ENCODE results near the gene TMPRSS7.
"Not testable (repeated sequence)": the region's sequence is repeated elsewhere in the genome, so short reads cannot be mapped to it uniquely, and the experiment has no call there.

The TMPRSS7 gene

DNA sequence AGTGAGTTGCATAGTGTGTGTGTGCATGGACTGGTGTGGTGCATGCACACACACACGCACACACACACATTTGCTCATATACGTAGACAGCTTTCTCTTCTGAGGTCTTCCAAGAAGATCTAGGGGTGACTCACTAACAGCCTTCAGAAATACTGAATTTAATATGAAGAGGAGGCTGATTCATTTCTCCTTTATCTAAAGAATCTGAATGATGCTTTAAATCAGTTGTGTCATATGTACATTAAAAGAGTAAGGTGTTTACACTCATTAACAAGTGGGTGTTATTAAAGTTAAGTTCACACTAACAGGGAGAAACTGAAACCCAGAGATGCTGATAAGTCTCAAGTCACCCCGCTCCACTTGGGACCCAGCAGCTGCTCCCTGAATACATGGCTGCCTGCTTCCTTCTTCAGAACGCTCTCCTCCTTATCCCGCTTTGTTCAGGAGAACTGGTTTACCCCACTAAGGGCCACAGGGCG lies 22.0 kb downstream of the TMPRSS7 start:
- in situ Hi-C loops (cut with MboI; ENCODE audit: low sequenced_read_pairs) = no loop called here

DNA sequence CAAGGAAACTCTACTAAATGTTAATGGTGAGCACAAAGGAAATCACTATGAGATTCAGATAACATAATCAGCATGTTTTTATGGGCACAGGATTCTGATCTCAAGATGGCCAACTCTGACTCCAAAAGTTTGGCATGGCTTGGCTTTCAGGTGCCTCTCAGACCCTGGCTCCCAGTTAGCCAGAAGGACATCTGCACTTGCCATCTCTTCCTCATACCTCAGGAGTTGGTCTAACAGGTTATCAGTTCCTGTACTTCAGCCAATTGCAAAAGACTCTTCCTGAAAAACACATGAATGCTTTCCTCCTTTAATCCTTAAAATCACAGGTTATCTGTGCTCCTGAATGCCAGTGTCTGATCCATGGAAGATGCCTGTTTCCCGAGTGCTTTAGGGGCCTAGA lies 25.0 kb downstream of the TMPRSS7 start:
- in situ Hi-C loops (cut with MboI; ENCODE audit: low sequenced_read_pairs) = no loop called here

DNA sequence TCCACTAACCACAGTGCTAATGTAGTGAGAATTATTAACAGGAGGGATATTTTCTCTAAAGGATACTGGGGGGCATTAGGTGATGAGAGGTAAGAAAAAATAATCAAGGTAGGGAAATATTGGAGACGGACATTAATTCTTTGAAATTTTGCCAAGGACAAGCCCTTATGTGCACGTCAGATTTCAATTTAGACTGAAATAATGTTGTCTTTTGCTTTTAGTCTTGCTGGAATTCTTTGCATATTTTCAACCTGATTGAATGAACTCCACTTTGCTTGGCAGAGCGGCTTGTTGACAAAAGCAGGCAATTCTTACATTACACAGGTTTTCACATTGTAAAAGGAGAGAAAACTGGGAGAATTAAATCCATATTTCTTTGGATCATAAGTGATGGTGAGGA lies 26.6 kb downstream of the TMPRSS7 start:
- in situ Hi-C loops (cut with MboI; ENCODE audit: low sequenced_read_pairs) = no loop called here

DNA sequence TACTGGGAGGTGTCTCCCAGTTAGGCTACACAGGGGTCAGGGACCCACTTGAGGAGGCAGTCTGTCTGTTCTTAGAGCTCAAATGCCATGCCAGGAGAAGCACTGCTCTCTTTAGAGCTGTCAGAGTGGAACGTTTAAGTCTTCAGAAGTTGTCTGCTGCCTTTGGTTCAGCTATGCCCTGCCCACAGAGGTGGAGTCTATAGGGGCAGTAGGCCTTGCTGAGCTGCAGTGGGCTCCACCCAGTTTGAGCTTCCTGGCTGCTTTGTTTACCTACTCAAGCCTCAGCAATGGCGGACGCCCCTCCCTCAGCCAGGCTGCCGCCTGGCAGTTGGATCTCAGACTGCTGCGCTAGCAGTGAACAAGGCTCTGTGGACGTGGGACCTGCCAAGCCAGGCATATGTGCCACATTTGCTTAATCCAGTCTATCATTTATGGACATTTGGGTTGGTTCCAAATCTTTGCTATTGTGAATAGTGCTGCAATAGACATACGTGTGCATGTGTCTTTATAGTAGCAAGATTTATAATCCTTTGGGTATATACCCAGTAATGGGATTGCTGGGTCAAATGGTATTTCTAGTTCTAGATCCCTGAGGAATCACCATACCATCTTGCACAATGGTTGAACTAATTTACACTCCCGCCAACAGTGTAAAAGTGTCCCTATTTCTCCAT lies 38.0 kb downstream of the TMPRSS7 start:
- in situ Hi-C loops (cut with MboI; ENCODE audit: low sequenced_read_pairs) = not testable (repeated sequence)

DNA sequence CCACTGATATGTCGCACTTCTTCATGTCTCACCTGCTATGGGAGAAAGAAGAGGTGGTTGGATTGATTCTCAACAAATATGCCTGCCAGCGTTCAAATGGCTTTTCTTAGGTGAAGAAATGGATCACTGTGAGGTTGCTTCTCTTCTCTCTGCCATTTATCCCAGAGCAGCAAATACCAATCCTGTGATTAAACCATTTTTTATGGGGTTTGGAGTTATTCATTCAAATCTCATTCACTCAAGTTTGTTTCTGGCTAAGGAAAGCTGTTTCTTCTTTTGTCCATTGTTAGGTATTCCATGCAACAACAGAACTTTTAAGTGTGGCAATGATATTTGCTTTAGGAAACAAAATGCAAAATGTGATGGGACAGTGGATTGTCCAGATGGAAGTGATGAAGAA lies 39.5 kb downstream of the TMPRSS7 start:
- in situ Hi-C loops (cut with MboI; ENCODE audit: low sequenced_read_pairs) = no loop called here

DNA sequence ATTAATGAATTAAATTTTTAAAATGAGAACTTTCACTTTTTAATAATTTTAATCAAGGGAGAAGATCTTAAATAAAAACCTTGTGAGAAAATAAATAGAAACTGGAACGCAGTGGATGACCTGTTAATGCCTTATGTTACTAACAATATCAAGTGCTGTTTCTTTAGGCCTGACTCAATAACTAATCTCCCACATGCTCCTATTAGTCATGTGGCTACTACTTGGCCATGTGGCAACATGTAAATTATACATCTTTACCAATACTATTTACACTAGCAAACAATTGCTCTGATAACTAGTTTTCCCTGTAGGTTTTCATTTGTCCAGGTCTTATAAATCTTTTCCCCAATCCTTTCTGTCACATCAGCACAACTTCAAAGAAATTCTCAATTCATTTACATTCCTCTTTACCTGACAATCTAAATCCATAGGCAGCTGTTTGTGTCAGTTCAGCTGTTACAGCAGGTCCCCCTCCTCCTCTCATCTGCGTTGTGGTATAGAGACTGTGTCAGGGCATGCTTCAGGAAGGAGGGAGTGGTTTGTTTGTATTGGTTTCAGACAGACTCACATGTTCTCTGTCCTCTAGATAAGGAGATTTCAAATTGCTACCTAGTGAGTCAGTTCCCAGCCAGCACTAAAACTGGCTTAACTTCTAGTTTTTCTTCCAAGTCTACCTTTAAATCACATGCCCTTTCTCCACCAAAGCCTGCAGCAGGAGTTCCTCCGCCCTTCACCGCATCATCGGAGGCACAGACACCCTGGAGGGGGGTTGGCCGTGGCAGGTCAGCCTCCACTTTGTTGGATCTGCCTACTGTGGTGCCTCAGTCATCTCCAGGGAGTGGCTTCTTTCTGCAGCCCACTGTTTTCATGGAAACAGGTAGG lies 40.3 kb downstream of the TMPRSS7 start:
- in situ Hi-C loops (cut with MboI; ENCODE audit: low sequenced_read_pairs) = no loop called here

DNA sequence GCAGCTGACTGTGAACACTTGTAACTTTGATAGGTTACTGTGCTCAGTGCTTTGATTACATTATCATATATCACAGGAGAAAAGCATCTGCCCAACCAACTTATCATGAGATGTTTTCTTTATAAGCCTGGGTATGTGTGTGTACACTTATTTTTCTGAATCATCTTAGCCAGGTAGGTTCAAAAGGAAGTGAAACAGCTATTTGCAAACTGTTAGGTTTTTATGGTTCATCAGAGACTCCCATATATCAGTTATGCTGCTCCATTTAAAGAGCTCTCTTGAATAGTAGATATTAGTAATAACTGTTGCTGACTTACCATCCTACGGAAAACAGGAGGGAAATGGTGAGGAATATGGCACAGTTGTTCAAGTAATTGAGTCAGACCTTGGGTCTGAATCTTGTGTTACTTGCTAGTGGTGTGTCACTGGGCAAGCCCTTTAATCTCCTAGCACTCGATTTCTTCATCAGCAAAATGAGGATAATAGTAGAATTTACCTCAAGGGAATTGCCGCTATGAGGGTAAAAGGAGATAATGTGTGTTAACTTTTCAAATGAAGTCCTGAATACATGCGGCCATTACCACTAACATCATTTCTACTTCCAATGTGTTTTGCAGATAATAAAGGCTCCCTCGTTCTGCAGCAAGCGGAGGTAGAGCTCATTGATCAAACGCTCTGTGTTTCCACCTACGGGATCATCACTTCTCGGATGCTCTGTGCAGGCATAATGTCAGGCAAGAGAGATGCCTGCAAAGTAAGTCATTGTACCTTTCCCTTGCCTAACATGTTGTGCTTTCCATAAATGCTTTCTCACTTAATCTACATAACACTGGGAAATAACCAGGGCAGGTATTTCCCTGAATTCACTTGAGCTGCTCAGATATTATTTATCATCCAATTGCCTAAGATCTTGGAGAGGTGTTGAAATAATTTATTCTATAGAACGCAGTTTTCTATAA lies 43.9 kb downstream of the TMPRSS7 start:
- in situ Hi-C loops (cut with MboI; ENCODE audit: low sequenced_read_pairs) = no loop called here

DNA sequence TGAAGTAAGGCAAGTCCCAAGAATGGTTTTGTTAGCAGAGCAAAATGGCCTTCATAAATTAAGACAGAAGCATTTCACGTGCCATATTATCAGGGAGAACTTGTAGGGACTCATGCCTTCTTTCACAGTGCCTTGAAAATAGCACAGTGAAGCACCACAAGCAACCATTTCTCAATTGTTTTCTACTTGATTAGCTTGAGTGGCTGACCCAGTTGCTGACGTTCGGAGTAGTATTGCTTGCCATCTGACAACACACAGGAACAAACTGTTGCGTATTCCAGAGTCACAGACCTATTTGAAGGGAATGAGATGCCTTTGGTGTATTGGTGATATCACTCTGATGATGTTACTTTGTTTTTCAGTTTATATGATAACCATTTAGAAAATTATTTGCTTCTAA lies 48.7 kb downstream of the TMPRSS7 start:
- in situ Hi-C loops (cut with MboI; ENCODE audit: low sequenced_read_pairs) = no loop called here

DNA sequence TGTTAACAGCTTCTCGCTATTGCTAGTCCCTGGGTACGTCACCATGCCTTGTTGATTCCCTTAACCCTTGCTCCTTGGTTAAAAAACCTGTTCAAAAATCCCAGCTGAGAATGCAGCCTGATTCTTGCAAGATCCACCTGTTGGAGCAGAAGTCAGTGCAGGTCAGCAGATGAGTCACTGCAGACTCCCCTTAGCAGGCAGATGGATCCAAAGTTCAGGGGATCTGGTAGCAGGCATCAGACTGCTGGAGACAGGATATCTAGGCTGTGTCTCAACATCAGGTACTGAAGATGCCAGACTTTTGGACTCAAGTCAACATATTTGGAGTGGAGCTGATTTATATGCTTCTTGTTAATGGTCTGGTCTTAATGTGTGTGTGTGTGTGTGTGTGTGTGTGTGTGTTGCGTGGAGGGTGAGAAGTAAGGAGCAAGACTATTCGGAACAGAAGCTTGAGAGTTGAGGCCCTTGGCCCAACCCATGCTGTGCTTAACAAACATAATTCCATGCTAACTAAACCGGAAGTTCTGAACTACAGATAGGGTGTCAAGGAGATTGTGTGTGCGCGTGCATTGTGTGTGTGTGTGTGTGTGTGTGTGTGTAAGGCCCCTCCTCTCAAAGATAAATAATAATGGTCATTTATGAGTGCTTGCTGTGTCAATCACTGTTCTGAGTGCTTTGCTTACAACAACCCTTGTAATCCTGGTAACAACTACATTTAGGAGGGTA lies 50.6 kb downstream of the TMPRSS7 start:
- in situ Hi-C loops (cut with MboI; ENCODE audit: low sequenced_read_pairs) = no loop called here

DNA sequence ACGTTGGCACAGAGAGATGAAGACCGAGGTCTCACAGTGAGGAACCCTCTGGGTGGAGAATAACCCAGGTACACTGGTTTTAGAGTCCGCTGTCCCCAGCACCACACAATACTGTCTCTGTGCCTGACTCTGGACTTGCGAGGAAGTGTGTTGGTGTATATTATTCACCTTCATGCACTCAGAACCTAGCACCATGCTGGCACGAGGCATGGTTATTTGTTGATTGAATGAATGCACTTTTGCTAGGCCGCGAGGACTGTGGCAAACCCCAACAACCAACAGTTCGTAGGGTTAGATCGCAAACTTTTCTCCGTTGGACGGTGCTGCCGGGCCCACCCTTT lies 51.2 kb downstream of the TMPRSS7 start:
- in situ Hi-C loops (cut with MboI; ENCODE audit: low sequenced_read_pairs) = no loop called here

DNA sequence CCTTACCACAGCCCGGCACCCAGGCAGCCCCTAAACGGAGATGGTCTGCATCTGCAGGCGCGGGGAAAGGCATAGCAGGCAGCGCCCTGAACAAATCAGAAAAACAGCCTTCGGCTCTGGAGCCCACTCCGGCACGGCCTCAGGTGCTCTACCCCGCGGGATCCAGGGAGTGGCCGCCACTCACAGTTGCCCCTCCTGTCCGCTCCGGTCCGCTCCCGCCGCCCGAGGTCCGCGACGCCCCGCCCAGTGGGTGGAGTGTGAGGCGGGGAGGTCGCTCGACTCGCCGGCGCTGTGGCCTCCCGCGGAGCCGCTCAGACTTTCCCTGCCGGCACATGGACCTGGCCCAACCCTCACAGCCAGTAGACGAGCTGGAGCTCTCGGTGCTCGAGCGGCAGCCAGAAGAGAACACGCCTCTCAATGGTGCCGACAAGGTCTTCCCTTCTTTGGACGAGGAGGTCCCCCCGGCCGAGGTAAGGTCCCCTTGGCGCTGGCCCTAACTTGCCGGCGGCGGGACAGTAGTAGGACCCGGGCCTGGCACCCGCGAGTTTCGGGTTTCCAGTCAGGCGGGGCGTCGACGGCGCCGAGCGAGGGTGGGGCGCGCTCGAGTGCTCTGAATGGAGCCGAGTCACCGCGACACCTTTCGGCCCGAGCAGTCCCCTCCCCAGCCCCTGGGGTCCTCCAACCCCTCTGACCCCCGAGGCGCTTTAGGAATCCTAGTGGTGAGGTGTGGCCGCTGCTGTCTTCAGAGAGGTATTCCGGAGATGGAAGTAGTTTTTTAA lies 51.7 kb downstream of the TMPRSS7 start, which contains the start of gene C3orf52:
C3orf52 (plus strand) TSS at position 314 of the 779 bp plus-strand sequence; CDS start at position 333, 19 bp downstream.
- in situ Hi-C loops (cut with MboI; ENCODE audit: low sequenced_read_pairs) = no loop called here

DNA sequence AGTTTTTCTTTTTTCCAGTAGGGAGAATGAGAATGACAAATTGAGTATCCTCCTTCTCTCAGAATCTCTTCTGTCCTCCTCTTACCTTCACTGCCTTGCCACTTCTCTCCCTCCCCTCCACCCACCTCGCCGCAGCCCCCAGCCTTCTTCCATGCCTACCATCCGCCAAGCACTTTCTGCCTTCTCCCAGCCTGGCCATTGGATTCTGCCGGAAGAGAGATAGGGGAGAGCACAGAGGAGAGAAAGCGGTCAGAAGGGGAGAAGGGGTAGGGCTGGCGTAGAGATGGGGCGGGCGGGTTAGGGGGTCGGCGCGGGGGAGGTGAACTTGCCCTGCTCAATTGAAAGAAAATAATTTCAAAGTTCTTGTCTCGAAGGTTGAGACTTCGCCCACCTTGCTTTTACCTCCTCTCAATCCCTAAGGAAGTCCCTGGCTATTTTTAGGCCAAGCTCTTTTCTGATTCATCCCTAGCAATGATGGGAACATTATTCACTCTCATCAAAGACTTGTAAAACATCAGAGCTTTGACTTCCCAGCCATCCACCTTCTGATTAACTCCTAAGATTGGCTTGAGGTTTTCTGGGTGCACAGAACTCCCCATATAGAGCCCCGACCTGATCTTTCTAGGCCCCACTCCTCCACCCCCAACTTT lies 52.5 kb downstream of the TMPRSS7 start:
- in situ Hi-C loops (cut with MboI; ENCODE audit: low sequenced_read_pairs) = no loop called here

DNA sequence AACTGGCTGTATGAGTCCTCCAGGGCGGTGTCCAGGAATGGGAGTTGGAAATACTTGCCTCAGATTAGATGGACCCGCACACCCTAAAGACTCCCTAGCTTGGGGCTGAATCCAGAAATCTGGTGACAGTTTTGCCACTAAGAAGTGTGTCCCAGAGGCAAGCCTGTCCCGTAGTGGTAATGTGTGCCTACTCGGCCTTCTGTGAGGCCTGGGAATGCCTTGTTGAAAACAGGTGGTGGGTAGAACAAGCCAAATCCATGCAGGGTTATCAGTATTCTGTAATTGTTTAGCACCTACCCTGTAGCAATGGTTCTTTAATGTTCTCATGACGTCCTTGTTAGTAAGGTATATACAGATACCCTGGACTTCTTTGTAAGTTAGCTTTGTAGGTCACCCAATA lies 53.2 kb downstream of the TMPRSS7 start:
- in situ Hi-C loops (cut with MboI; ENCODE audit: low sequenced_read_pairs) = no loop called here

DNA sequence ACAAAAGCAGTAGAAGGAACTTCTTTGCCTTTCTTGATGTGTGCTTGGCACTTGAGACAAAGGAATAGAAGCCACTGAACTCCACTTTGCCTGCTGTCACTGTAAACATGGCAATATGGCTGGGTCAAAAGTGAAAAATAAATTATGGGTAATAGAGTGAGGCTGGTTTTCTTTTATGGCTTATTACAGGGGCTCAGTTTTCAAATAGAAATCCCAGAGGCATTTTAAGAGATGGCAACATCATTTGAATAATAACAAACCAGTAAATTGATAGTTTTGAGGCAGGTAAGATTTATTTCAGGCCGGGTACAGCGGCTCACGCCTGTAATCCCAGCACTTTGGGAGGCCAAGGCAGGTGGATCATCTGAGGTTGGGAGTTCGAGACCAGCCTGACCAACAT lies 54.4 kb downstream of the TMPRSS7 start:
- in situ Hi-C loops (cut with MboI; ENCODE audit: low sequenced_read_pairs) = no loop called here

DNA sequence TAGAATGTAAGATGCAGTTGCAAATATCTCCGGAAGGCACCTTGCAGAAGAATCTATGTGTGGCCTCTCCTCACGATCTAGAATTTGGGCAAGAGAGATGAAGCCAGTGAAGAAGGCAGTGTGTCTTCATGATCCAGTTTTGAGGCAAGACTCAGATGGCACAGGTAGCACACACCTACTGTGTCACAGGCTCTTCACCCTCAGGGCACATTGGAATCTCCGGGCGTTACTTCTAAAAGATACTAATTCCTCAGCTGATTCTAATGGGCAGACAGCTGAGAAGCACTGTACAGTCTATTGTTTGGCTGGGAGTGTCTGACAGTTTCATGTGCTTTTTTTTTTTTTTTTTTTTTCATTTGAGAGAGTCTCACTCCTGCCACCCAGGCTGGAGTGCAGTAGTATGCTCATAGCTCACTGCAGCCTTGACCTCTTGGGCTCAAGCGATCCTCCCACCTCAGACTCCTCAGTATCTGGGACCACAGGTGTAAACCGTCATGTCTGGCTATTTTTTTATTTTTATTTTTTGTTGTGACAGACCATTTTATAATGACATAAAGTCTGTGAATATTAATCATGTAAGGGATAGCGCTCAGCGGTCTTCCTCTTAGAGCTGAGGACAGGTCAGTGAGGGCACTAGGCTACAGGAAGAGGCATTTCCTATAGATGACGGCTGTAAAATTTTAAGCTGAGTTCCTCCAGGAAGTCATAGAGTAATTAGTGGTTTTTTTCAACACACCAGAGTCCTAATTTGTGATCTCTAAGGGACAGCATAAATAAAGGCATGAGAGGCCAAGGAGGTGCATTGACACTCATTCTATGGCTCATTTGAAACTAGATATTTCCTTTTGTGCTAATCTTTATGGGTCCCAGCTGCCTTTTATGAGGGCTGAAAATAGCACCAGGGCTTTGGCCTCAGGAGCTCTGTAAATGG lies 55.7 kb downstream of the TMPRSS7 start:
- in situ Hi-C loops (cut with MboI; ENCODE audit: low sequenced_read_pairs) = no loop called here

DNA sequence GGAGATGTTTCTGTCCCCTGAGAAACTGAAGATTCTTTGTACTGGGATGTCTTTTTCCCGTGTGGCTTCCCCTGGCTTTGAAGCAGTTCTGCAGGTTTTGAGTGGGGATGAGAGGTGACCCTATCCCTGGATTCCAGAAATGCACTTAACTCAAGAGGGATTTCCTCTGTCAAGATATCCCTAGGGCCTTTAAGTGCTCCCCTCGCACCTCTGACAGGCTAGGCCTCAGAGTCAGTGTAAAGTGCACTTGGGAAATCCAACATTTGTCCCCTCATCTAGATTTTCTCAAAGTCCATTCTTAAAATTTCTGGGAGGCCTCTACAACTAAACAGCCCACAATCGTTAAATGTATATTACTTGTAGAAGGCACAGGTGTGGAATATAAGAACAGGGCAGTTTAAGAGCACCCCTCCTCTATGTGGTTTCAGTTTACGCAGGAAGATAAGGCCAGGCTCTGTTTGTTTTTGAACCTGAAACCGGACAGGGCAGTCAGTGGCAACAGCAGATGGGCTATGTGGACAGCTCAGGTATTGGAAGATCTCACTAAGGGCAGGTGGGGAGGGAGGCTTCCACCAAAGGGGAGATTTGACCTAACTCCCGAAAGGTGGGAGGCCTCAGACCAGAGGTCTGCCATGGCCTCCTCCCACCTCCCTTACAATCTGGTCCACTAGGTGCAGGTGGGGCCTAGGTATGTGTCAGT lies 56.5 kb downstream of the TMPRSS7 start:
- in situ Hi-C loops (cut with MboI; ENCODE audit: low sequenced_read_pairs) = no loop called here

DNA sequence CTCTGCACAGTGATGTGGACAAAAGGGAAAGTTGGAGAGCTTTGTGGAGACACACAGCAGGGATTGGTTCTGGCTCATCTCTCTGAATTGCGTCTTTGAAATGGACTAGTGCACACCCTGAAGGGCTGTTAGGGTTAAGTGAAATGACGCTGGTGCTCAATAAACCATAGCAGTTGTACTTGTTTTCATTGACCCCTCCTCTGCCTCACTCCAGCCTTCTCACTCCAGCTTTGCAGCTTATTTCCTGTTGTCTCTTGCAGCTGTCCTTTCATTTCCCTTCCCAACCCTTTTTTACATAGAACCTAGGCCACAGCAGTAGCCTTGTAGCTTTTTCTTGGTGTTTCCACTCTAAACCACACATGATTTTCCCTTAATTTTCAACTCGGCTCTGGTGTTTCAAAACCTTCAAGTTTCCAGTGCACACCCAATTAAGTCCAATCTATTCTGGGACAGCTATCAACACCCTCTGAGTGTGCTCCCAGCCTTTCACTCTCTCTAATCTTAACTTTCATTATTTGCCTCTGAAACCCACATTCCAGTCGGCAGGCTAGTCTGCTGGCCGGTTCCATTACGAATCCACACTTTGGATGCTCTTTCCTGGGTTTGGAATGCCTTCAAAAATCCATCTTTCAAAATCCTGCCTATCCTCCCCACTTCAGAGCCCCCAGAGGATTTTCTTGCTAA lies 58.1 kb downstream of the TMPRSS7 start:
- in situ Hi-C loops (cut with MboI; ENCODE audit: low sequenced_read_pairs) = no loop called here
